CD4-positive, alpha-beta memory T cell (primary cell): Measurements from ENCODE around the gene PTTG2. TPM values are rescaled to one million over a fixed set of nuclear protein-coding genes. Genes with fewer than 3 reads are reported as not detected.

Source experiments
- CTCF ChIA-PET: fragments of 350-600 bp; sonication (Branson Sonifier 250); formaldehyde crosslinking; loops from one replicate; lab custom pipeline; 2021; ENCODE audit warnings: inconsistent platforms; ENCODE audit not compliant: partially characterized antibody; lab: Charles Lee
- POLR2A ChIA-PET: fragments of 350-600 bp; sonication (Branson Sonifier 250); formaldehyde crosslinking; loops from one replicate; lab custom pipeline; 2021; ENCODE audit not compliant: partially characterized antibody; lab: Charles Lee
- DNase-seq, 5 donors: peaks; one replicate each; pipeline versions ENCODE4 v3.0.0 to v3.0.0-alpha.2; 2020 to 2022; ENCODE audit warnings: mixed read lengths in 1 of 5
- H3K27ac ChIP-seq: one replicate; pipeline ENCODE4 v1.7.0; 2013; ENCODE audit warnings: low read depth, low read length
- H3K27me3 ChIP-seq: 2 replicates; pipeline ENCODE4 v1.7.0; 2013; ENCODE audit warnings: mild to moderate bottlenecking, low read length, moderate library complexity; ENCODE audit not compliant: insufficient read depth
- H3K36me3 ChIP-seq: 2 replicates; pipeline ENCODE4 v1.7.0; 2013; ENCODE audit warnings: mild to moderate bottlenecking, low read length, moderate library complexity; ENCODE audit not compliant: insufficient read depth
- H3K4me1 ChIP-seq: 2 replicates; pipeline ENCODE4 v1.7.0; 2013; ENCODE audit warnings: mild to moderate bottlenecking, low read length, moderate library complexity; ENCODE audit not compliant: insufficient read depth
- H3K4me3 ChIP-seq, 2 donors: one replicate each; pipeline ENCODE4 v1.7.0; 2013; ENCODE audit warnings: low read length in 2 of 2, mild to moderate bottlenecking in 1 of 2
- H3K9me3 ChIP-seq, 2 donors: one replicate each; pipeline ENCODE4 v1.7.0; 2013; ENCODE audit warnings: low read length in 2 of 2, control low read depth in 1 of 2; ENCODE audit not compliant: control insufficient read depth in 1 of 2
- H3K27ac Mint-ChIP-seq, 7 donors: one replicate each; pipeline ENCODE4 v1.8.0; 2020 to 2021; ENCODE audit warnings: mixed read lengths in 7 of 7, mild to moderate bottlenecking in 6 of 7, inconsistent platforms in 3 of 7, moderate library complexity in 3 of 7
- H3K27me3 Mint-ChIP-seq, 2 donors: one replicate each; pipeline ENCODE4 v1.8.0; 2020 to 2021; ENCODE audit warnings: mixed read lengths in 2 of 2
- H3K36me3 Mint-ChIP-seq, 2 donors: one replicate each; pipeline ENCODE4 v1.8.0; 2020 to 2021; ENCODE audit warnings: mixed read lengths in 2 of 2, inconsistent platforms in 1 of 2, mild to moderate bottlenecking in 1 of 2
- H3K4me1 Mint-ChIP-seq, 4 donors: one replicate each; pipeline ENCODE4 v1.8.0; 2020 to 2021; ENCODE audit warnings: mixed read lengths in 4 of 4, mild to moderate bottlenecking in 1 of 4
- H3K4me3 Mint-ChIP-seq, 8 donors: one replicate each; pipeline ENCODE4 v1.8.0; 2020 to 2021; ENCODE audit warnings: mixed read lengths in 8 of 8, mild to moderate bottlenecking in 7 of 8, moderate library complexity in 6 of 8, inconsistent platforms in 3 of 8
- H3K9me3 Mint-ChIP-seq, 8 donors: one replicate each; pipeline ENCODE4 v1.8.0; 2020 to 2021; ENCODE audit warnings: mixed read lengths in 8 of 8, mild to moderate bottlenecking in 5 of 8, inconsistent platforms in 3 of 8, moderate library complexity in 1 of 8
- intact Hi-C: fragments of 100-400 bp; cut with micrococcal nuclease; formaldehyde crosslinking; loops from one replicate; pipeline ENCODE4 v1.15.1; 2023
- polyA plus RNA-seq, 2 donors: library from polyadenylated mRNA; unstranded; fragments of 300-500 nt; fragmentation: Illumina TruSeq; gene quantifications; one replicate each; pipeline ENCODE4 v1.2.3, GENCODE V29; 2021
- total RNA-seq, 2 experiments: library from RNA; stranded (reverse); gene quantifications; one replicate each; pipeline ENCODE4 v1.2.3, GENCODE V29; 2021

PTTG2 gene
- total and polyA plus RNA-seq, 4 experiments from 2014 or later, result 1.5 to 1.9 TPM; not detected in 2

- H3K4me1 ChIP-seq, result no peaks in the 10 kb centered on the region
- H3K27me3 ChIP-seq, result no peaks in the 10 kb centered on the region
- Mint-ChIP-seq H3K4me1 (peaks cover 14 to 32% (median 20%) of the 10 kb centered on the region in 4 donors), H3K9me3 (no peaks in the 10 kb centered on the region), H3K36me3 (no peaks in the 10 kb centered on the region), H3K27me3 (no peaks in the 10 kb centered on the region), H3K4me3 (no peak overlapping the region), H3K27ac (peak overlapping the region in 1 of 7 donors; percentile 7)
- no peaks in the 10 kb centered on the region for H3K9me3 ChIP-seq
- DNase-seq, result no peak
- no peaks in the 10 kb centered on the region for H3K36me3 ChIP-seq
- no peak overlapping the region for H3K4me3 ChIP-seq
- H3K27ac ChIP-seq, result no peak overlapping the region
- POLR2A ChIA-PET, result no interaction called here
- CTCF ChIA-PET, result interaction anchor here (0.8 kb wide), 1 partner anchor 20 kb away, joined by 3 read pairs; no protein-coding TSS in a partner anchor
- intact Hi-C loops, result no loop called here
These were observed 48.4 kb downstream of the PTTG2 start for GRCh38 chr4:38008571-38009021.

GRCh38 chr4:38009421-38009820, 49.2 kb downstream of the PTTG2 start:
- H3K27ac ChIP-seq, result no peak overlapping the region
- intact Hi-C loops, result no loop called here
- H3K27me3 ChIP-seq, result no peaks in the 10 kb centered on the region
- POLR2A ChIA-PET, result no interaction called here
- Mint-ChIP-seq H3K36me3 (peaks cover 0 to 3% of the 10 kb centered on the region in 2 donors), H3K4me1 (peaks cover 13 to 29% (median 16%) of the 10 kb centered on the region in 4 donors), H3K9me3 (no peaks in the 10 kb centered on the region), H3K4me3 (no peak overlapping the region), H3K27me3 (no peaks in the 10 kb centered on the region), H3K27ac (no peak overlapping the region)
- H3K9me3 ChIP-seq, result no peaks in the 10 kb centered on the region
- H3K4me1 ChIP-seq, result no peaks in the 10 kb centered on the region
- H3K4me3 ChIP-seq, result no peak overlapping the region
- no peak for DNase-seq
- CTCF ChIA-PET, result no interaction called here
- H3K36me3 ChIP-seq, result no peaks in the 10 kb centered on the region

DNA sequence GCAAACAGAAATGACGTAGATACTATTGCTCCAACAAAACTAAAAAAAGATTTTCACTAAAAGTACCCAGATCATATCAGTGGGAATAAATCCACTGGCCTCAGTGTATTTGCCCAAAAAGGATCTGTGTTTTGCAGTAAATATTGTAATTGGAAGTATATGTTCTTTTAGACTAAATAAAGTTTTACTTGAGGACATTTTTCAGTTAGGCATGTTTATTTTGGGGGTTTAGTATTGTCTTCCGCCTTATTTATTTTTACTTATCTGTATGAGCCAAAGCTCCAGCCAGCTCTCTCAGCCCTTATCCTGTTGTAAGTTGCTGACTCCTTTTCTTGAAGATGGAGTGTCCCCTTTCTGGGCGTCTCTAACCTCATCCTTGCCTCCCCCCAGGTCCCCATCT, 49.8 kb downstream of the PTTG2 start:
- Histone ChIP-seq H3K9me3 (no peaks in the 10 kb centered on the region), H3K27me3 (no peaks in the 10 kb centered on the region), H3K4me3 (no peak overlapping the region), H3K27ac (no peak overlapping the region), H3K4me1 (no peaks in the 10 kb centered on the region), H3K36me3 (no peaks in the 10 kb centered on the region)
- CTCF ChIA-PET, result no interaction called here
- POLR2A ChIA-PET, result no interaction called here
- H3K27me3 Mint-ChIP-seq, result no peaks in the 10 kb centered on the region
- no peak overlapping the region for H3K4me3 Mint-ChIP-seq
- H3K36me3 Mint-ChIP-seq, result peaks cover 2 to 5% of the 10 kb centered on the region in 2 donors
- no peaks in the 10 kb centered on the region for H3K9me3 Mint-ChIP-seq
- no peak overlapping the region for H3K27ac Mint-ChIP-seq
- intact Hi-C loops, result no loop called here
- H3K4me1 Mint-ChIP-seq, result peaks cover 9 to 25% (median 11%) of the 10 kb centered on the region in 4 donors
- DNase-seq, result no peak

Other genes starting within 250 kb of the PTTG2 start
- 10 to 100 TPM; 16.9 to 18.4 TPM for gene PGM2, start 133.7 kb upstream of the PTTG2 start, total RNA-seq
- gene PGM2, start 133.7 kb upstream of the PTTG2 start, polyA plus RNA-seq, result 10 to 100 TPM; 20.0 to 20.5 TPM
- 10 to 100 TPM; 44.8 to 46.7 TPM for gene TBC1D1, start 69.3 kb upstream of the PTTG2 start, total RNA-seq
- 10 to 100 TPM; 15.3 to 23.7 TPM for gene TBC1D1, start 69.3 kb upstream of the PTTG2 start, polyA plus RNA-seq